Duodenal mucosa (tissue), 2 donors: ENCODE data around the gene LY9.

Experiments
- H3K27ac ChIP-seq: one replicate; pipeline ENCODE4 v1.7.0; 2013; ENCODE audit warnings: low read depth, low read length
- H3K27me3 ChIP-seq, 2 donors: one replicate each; pipeline ENCODE4 v1.7.0; 2013; ENCODE audit warnings: low read length in 2 of 2, control low read depth in 1 of 2; ENCODE audit not compliant: insufficient read depth in 2 of 2, control insufficient read depth in 1 of 2
- H3K36me3 ChIP-seq, 2 donors: one replicate each; pipeline ENCODE4 v1.7.0; 2013; ENCODE audit warnings: low read length in 2 of 2, control low read depth in 1 of 2; ENCODE audit not compliant: insufficient read depth in 2 of 2, control insufficient read depth in 1 of 2
- H3K4me1 ChIP-seq, 2 donors: one replicate each; pipeline ENCODE4 v1.7.0; 2013; ENCODE audit warnings: low read length in 2 of 2, control low read depth in 1 of 2; ENCODE audit not compliant: insufficient read depth in 2 of 2, control insufficient read depth in 1 of 2
- H3K4me3 ChIP-seq, 2 donors: one replicate each; pipeline ENCODE4 v1.7.0; 2013; ENCODE audit warnings: low read length in 2 of 2, low read depth in 1 of 2
- H3K9ac ChIP-seq, 2 donors: one replicate each; pipeline ENCODE4 v1.7.0; 2013; ENCODE audit warnings: low read length in 2 of 2, low read depth in 1 of 2
- H3K9me3 ChIP-seq, 2 donors: one replicate each; pipeline ENCODE4 v1.7.0; 2013; ENCODE audit warnings: low read length in 2 of 2, control low read depth in 1 of 2; ENCODE audit not compliant: control insufficient read depth in 1 of 2

LY9 gene

DNA sequence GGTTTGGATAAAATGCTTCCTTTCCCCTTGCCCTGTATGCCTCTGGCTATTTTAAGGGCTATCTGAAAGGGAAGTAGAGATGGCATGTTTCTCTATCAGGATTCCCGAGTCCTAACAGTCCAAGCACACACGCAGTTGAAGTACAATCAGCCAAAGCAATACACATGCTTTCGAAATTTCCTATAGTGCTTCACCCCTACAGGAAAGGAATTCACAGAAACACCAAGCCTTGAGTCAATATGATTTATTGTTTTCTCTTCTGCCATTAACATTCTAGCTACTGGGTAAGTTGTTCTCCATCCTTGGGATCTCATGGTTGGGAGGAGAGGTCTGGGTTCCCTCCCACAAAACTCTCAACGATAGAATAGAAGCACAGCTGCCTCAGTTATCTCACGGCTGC is 80.3 kb downstream of the LY9 start:
- Histone ChIP-seq H3K4me3 (no peak overlapping the region), H3K9me3 (no peaks in the 10 kb centered on the region), H3K27ac (no peak overlapping the region), H3K27me3 (no peaks in the 10 kb centered on the region), H3K36me3 (no peaks in the 10 kb centered on the region), H3K4me1 (no peaks in the 10 kb centered on the region), H3K9ac (no peak overlapping the region)

GRCh38 chr1:160877221-160877620 is 81.2 kb downstream of the LY9 start:
- Histone ChIP-seq H3K27ac (no peak overlapping the region), H3K4me3 (no peak overlapping the region), H3K9me3 (no peaks in the 10 kb centered on the region), H3K27me3 (no peaks in the 10 kb centered on the region), H3K4me1 (no peaks in the 10 kb centered on the region), H3K36me3 (no peaks in the 10 kb centered on the region), H3K9ac (no peak overlapping the region)
